Tibial nerve (tissue), 4 donors: ENCODE measurements around the gene ARHGEF28.

Source experiments
- EP300 ChIP-seq, 2 donors: sonication (generic); formaldehyde crosslinking; IDR thresholded peaks; one replicate each; pipeline ENCODE4 v1.6.1; 2017; ENCODE audit warnings: antibody characterized with exemption in 2 of 2, mild to moderate bottlenecking in 1 of 2
- POLR2A ChIP-seq, 2 donors: fragments of 450-650 bp; IDR thresholded peaks; one replicate each; pipeline ENCODE4 v1.6.1; 2017; ENCODE audit warnings: antibody characterized with exemption in 2 of 2, mild to moderate bottlenecking in 2 of 2, moderate library complexity in 2 of 2
- TF ChIP-seq, protein P1 (sequence below), 5 experiments: fragments of 200-600 bp in 3 of 5; fragments of 450-650 bp in 2 of 5; sonication (generic) in 3 of 5; IDR thresholded peaks; one replicate each; pipeline ENCODE4 v1.5.1; 2016 to 2019; ENCODE audit warnings: antibody characterized with exemption in 5 of 5, mild to moderate bottlenecking in 3 of 5, moderate library complexity in 2 of 5

- TF ChIP-seq, protein P1, sequence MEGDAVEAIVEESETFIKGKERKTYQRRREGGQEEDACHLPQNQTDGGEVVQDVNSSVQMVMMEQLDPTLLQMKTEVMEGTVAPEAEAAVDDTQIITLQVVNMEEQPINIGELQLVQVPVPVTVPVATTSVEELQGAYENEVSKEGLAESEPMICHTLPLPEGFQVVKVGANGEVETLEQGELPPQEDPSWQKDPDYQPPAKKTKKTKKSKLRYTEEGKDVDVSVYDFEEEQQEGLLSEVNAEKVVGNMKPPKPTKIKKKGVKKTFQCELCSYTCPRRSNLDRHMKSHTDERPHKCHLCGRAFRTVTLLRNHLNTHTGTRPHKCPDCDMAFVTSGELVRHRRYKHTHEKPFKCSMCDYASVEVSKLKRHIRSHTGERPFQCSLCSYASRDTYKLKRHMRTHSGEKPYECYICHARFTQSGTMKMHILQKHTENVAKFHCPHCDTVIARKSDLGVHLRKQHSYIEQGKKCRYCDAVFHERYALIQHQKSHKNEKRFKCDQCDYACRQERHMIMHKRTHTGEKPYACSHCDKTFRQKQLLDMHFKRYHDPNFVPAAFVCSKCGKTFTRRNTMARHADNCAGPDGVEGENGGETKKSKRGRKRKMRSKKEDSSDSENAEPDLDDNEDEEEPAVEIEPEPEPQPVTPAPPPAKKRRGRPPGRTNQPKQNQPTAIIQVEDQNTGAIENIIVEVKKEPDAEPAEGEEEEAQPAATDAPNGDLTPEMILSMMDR (IDR thresholded peaks at IDR 0.05) = no peak
- TF ChIP-seq POLR2A (IDR thresholded peaks at IDR 0.05) = no peak
- no peak for TF ChIP-seq EP300 (IDR thresholded peaks at IDR 0.05)
Measured at GRCh38 chr5:73673161-73673591, 47.2 kb downstream of the ARHGEF28 start.
